ENCODE measurements around the gene DGKB. TPM values are rescaled to one million over a fixed set of nuclear protein-coding genes. Genes with fewer than 3 reads are reported as not detected.

Gene DGKB
- total RNA-seq, 1 donor from 2014 or later: 5.5 TPM

- peaks cover 5% of the 10 kb centered on the region for H3K4me1 Mint-ChIP-seq
- Histone ChIP-seq H3K4me1 (no peaks in the 10 kb centered on the region), H3K79me2 (ENCODE audit: low read depth) (no peaks in the 10 kb centered on the region), H3F3A (ENCODE audit: low read depth) (no peaks in the 10 kb centered on the region), H3K36me3 (no peaks in the 10 kb centered on the region), H3K27me3 (no peaks in the 10 kb centered on the region), H3K9me3 (ENCODE audit: low read depth) (no peaks in the 10 kb centered on the region), H4K20me1 (ENCODE audit: low read depth) (no peaks in the 10 kb centered on the region), H2AFZ (replicated peaks) (peak overlapping the region; percentile 9), H3K27ac (no peak overlapping the region), H3K4me3 (no peak overlapping the region), H3K9ac (no peak overlapping the region), H3K4me2 (no peak overlapping the region)
- no peak overlapping the region for H3K4me3 Mint-ChIP-seq
- H3K27ac Mint-ChIP-seq: no peak overlapping the region
- peak; percentile 2 for DNase-seq (ENCODE audit: low spot score)
- no peaks in the 10 kb centered on the region for H3K27me3 Mint-ChIP-seq (ENCODE audit: insufficient read depth, low read depth)
- peaks cover 2% of the 10 kb centered on the region for H3K9me3 Mint-ChIP-seq
- no peaks in the 10 kb centered on the region for H3K36me3 Mint-ChIP-seq
- no peak for TF ChIP-seq EZH2phosphoT487 (IDR thresholded peaks at IDR 0.05)
- no peak for TF ChIP-seq EZH2 (IDR thresholded peaks at IDR 0.05)
- TF ChIP-seq CTCF (IDR thresholded peaks at IDR 0.05): no peak
Observed at GRCh38 chr7:14936554-14936953, 34.0 kb upstream of the DGKB start.

GRCh38 chr7:14934839-14935238 lies 32.3 kb upstream of the DGKB start:
- Histone ChIP-seq H3K36me3 (no peaks in the 10 kb centered on the region), H4K20me1 (ENCODE audit: low read depth) (no peaks in the 10 kb centered on the region), H3K9me3 (ENCODE audit: low read depth) (no peaks in the 10 kb centered on the region), H3K4me1 (no peaks in the 10 kb centered on the region), H3K9ac (no peak overlapping the region), H3K27ac (no peak overlapping the region), H3F3A (ENCODE audit: low read depth) (no peaks in the 10 kb centered on the region), H3K4me2 (no peak overlapping the region), H2AFZ (replicated peaks) (no peak overlapping the region), H3K79me2 (ENCODE audit: low read depth) (no peaks in the 10 kb centered on the region), H3K27me3 (no peaks in the 10 kb centered on the region), H3K4me3 (no peak overlapping the region)
- no peak for DNase-seq (ENCODE audit: low spot score)
- H3K4me1 Mint-ChIP-seq: peaks cover 5% of the 10 kb centered on the region
- no peak overlapping the region for H3K27ac Mint-ChIP-seq
- peaks cover 2% of the 10 kb centered on the region for H3K9me3 Mint-ChIP-seq
- H3K27me3 Mint-ChIP-seq (ENCODE audit: insufficient read depth, low read depth): no peaks in the 10 kb centered on the region
- H3K36me3 Mint-ChIP-seq: no peaks in the 10 kb centered on the region
- TF ChIP-seq EZH2 (IDR thresholded peaks at IDR 0.05) (no peak), EZH2phosphoT487 (IDR thresholded peaks at IDR 0.05) (no peak), CTCF (IDR thresholded peaks at IDR 0.05) (no peak)
- H3K4me3 Mint-ChIP-seq: no peak overlapping the region

- Histone ChIP-seq H3F3A (ENCODE audit: low read depth) (no peaks in the 10 kb centered on the region), H3K27me3 (no peaks in the 10 kb centered on the region), H4K20me1 (ENCODE audit: low read depth) (no peaks in the 10 kb centered on the region), H3K79me2 (ENCODE audit: low read depth) (no peaks in the 10 kb centered on the region), H3K9me3 (ENCODE audit: low read depth) (no peaks in the 10 kb centered on the region), H3K36me3 (no peaks in the 10 kb centered on the region), H3K4me3 (no peak overlapping the region), H3K9ac (no peak overlapping the region), H3K4me1 (no peaks in the 10 kb centered on the region), H3K27ac (no peak overlapping the region), H2AFZ (replicated peaks) (no peak overlapping the region), H3K4me2 (no peak overlapping the region)
- DNase-seq (ENCODE audit: low spot score): no peak
- Mint-ChIP-seq H3K4me3 (no peak overlapping the region), H3K27me3 (ENCODE audit: insufficient read depth, low read depth) (no peaks in the 10 kb centered on the region), H3K9me3 (peaks cover 2% of the 10 kb centered on the region), H3K4me1 (peaks cover 3% of the 10 kb centered on the region), H3K36me3 (no peaks in the 10 kb centered on the region), H3K27ac (no peak overlapping the region)
- TF ChIP-seq EZH2phosphoT487 (IDR thresholded peaks at IDR 0.05) (no peak), CTCF (IDR thresholded peaks at IDR 0.05) (no peak), EZH2 (IDR thresholded peaks at IDR 0.05) (no peak)
Observed at GRCh38 chr7:14931511-14932215, 29.1 kb upstream of the DGKB start.
